ENCODE results near the gene USP13.

DNA sequence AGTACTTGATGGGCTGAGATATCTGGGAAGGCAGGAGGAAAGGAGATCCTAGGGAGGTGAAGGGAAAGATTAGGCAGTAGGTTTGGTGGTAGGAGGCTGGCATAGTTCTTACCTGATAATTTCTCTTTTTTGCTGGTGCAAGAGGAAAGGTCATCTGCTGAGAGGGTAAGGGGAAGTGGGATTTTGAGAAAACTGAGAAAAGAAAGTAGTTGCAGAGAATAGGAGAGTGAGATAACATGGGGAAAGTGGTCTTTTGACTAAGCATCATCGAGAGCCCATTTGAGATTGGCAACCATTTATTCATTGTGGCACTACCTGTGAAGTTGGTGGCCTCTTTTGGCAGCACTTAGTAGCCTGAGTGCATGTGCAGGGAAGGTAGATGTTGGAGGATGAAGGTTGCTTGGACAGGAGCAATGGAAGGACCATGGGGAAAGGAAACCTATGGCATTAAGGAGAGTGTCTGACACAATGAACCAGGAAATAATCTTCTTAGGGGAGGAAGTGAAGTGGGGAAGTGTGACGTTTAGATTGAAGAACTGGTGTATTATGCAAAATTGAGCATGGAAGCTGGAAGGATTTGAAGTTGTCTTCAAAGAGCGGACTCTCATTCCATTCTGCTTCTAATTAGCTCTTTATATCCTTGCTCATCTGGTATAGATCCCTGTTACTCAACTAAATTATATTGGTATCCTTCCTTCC is 21.9 kb upstream of the USP13 start:
- TF ChIP-seq CTCF (conservative IDR thresholded peaks at IDR 0.05; ENCODE audit: low read length) (no peak), EZH2phosphoT487 (IDR thresholded peaks at IDR 0.05; ENCODE audit: borderline replicate concordance, low read depth, low read length) (no peak)

Data from OCI-LY7 (cell line).